ENCODE data around the gene HVCN1.
A peak's percentile ranks its signal among the peaks of the same experiment; 100 is the strongest.

Gene HVCN1

GRCh38 chr12:110705309-110705708 lies 16.4 kb upstream of the HVCN1 start:
- TF ChIP-seq BACH2 (CRISPR knock-in tag; IDR thresholded peaks at IDR 0.05; ENCODE audit: borderline replicate concordance): no peak
- no peak for TF ChIP-seq OSR1 (CRISPR knock-in tag; IDR thresholded peaks at IDR 0.05)
- no peak for TF ChIP-seq ZC3H10 (CRISPR knock-in tag; IDR thresholded peaks at IDR 0.05)
- TF ChIP-seq, protein P1, sequence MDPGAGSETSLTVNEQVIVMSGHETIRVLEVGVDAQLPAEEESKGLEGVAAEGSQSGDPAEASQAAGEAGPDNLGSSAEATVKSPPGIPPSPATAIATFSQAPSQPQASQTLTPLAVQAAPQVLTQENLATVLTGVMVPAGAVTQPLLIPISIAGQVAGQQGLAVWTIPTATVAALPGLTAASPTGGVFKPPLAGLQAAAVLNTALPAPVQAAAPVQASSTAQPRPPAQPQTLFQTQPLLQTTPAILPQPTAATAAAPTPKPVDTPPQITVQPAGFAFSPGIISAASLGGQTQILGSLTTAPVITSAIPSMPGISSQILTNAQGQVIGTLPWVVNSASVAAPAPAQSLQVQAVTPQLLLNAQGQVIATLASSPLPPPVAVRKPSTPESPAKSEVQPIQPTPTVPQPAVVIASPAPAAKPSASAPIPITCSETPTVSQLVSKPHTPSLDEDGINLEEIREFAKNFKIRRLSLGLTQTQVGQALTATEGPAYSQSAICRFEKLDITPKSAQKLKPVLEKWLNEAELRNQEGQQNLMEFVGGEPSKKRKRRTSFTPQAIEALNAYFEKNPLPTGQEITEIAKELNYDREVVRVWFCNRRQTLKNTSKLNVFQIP (CRISPR knock-in tag; IDR thresholded peaks at IDR 0.05; ENCODE audit: borderline replicate concordance, low read depth): no peak
- no peak for TF ChIP-seq TOX (CRISPR knock-in tag; IDR thresholded peaks at IDR 0.05; ENCODE audit: borderline replicate concordance)
- TF ChIP-seq GLIS3 (CRISPR knock-in tag; IDR thresholded peaks at IDR 0.05): no peak
- no peak for TF ChIP-seq ISL1 (CRISPR knock-in tag; IDR thresholded peaks at IDR 0.05)
- TF ChIP-seq, protein P2, sequence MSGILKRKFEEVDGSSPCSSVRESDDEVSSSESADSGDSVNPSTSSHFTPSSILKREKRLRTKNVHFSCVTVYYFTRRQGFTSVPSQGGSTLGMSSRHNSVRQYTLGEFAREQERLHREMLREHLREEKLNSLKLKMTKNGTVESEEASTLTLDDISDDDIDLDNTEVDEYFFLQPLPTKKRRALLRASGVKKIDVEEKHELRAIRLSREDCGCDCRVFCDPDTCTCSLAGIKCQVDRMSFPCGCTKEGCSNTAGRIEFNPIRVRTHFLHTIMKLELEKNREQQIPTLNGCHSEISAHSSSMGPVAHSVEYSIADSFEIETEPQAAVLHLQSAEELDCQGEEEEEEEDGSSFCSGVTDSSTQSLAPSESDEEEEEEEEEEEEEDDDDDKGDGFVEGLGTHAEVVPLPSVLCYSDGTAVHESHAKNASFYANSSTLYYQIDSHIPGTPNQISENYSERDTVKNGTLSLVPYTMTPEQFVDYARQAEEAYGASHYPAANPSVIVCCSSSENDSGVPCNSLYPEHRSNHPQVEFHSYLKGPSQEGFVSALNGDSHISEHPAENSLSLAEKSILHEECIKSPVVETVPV (CRISPR knock-in tag; IDR thresholded peaks at IDR 0.05): no peak
- ATAC-seq: no peak

DNA sequence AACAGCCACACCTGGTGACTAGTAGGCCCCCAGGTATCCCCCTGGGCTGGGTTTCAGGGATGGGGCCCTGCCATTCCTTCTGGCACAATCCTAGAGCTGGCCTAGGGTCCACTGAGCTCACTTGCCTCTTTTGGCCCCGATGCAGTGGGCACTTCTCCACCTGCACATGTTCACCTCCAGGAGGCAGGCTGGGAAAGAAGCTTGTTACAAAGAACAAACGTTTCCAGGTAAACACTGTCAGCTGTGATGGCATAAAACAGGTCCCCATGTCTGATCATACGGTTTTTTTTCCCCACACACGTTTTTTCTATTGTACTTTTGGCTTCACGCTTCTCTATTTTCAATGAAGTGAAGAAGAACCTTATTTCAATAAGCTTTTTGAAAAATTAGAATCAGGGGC lies 15.8 kb upstream of the HVCN1 start:
- ATAC-seq: peak; percentile 65
- TF ChIP-seq, protein P3, sequence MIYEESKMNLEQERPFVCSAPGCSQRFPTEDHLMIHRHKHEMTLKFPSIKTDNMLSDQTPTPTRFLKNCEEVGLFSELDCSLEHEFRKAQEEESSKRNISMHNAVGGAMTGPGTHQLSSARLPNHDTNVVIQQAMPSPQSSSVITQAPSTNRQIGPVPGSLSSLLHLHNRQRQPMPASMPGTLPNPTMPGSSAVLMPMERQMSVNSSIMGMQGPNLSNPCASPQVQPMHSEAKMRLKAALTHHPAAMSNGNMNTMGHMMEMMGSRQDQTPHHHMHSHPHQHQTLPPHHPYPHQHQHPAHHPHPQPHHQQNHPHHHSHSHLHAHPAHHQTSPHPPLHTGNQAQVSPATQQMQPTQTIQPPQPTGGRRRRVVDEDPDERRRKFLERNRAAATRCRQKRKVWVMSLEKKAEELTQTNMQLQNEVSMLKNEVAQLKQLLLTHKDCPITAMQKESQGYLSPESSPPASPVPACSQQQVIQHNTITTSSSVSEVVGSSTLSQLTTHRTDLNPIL (CRISPR knock-in tag; IDR thresholded peaks at IDR 0.05; ENCODE audit: low read depth): no peak
- TF ChIP-seq ZC3H10 (CRISPR knock-in tag; IDR thresholded peaks at IDR 0.05) (no peak), ZNF70 (CRISPR knock-in tag; IDR thresholded peaks at IDR 0.05) (no peak), TCF4 (CRISPR knock-in tag; IDR thresholded peaks at IDR 0.05; ENCODE audit: borderline replicate concordance) (no peak), ISL1 (CRISPR knock-in tag; IDR thresholded peaks at IDR 0.05) (no peak), GLIS3 (CRISPR knock-in tag; IDR thresholded peaks at IDR 0.05) (no peak), ESRRG (CRISPR knock-in tag; IDR thresholded peaks at IDR 0.05) (no peak), ZNF8 (CRISPR knock-in tag; IDR thresholded peaks at IDR 0.05) (no peak), TSHZ2 (CRISPR knock-in tag; IDR thresholded peaks at IDR 0.05) (no peak), ZFP30 (CRISPR knock-in tag; IDR thresholded peaks at IDR 0.05) (no peak)
- TF ChIP-seq, protein P2 (CRISPR knock-in tag; IDR thresholded peaks at IDR 0.05): no peak
- TF ChIP-seq, protein P4, sequence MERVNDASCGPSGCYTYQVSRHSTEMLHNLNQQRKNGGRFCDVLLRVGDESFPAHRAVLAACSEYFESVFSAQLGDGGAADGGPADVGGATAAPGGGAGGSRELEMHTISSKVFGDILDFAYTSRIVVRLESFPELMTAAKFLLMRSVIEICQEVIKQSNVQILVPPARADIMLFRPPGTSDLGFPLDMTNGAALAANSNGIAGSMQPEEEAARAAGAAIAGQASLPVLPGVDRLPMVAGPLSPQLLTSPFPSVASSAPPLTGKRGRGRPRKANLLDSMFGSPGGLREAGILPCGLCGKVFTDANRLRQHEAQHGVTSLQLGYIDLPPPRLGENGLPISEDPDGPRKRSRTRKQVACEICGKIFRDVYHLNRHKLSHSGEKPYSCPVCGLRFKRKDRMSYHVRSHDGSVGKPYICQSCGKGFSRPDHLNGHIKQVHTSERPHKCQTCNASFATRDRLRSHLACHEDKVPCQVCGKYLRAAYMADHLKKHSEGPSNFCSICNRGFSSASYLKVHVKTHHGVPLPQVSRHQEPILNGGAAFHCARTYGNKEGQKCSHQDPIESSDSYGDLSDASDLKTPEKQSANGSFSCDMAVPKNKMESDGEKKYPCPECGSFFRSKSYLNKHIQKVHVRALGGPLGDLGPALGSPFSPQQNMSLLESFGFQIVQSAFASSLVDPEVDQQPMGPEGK (CRISPR knock-in tag; IDR thresholded peaks at IDR 0.05; ENCODE audit: borderline replicate concordance): no peak

DNA sequence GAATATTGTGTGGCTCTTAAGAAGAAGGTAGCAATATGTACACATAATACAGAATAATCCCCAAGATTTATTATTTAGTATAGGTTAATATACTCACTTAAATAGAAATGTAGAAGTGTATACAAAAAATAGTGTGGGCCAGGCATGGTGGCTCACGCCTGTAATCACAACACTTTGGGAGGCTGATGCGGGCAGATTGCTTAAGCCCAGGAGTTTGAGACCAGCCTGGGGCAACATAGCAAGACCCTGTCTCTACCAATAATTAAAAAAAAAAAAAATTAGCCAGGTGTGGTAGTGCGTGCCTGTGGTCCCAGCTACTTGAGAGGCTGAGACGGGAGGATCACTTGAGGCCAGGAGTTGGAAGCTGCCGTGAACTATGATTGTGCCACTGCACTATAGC lies 15.3 kb upstream of the HVCN1 start:
- ATAC-seq: no peak
- TF ChIP-seq TCF4 (CRISPR knock-in tag; IDR thresholded peaks at IDR 0.05; ENCODE audit: borderline replicate concordance) (no peak), PPARA (CRISPR knock-in tag; IDR thresholded peaks at IDR 0.05; ENCODE audit: borderline replicate concordance) (no peak), ZNF565 (CRISPR knock-in tag; conservative IDR thresholded peaks at IDR 0.05; ENCODE audit: low read depth) (no peak), ZFP30 (CRISPR knock-in tag; IDR thresholded peaks at IDR 0.05) (no peak), ARNTL (CRISPR knock-in tag; IDR thresholded peaks at IDR 0.05; ENCODE audit: borderline replicate concordance, low read depth) (no peak), ISL1 (CRISPR knock-in tag; IDR thresholded peaks at IDR 0.05) (no peak), ZFP3 (CRISPR knock-in tag; IDR thresholded peaks at IDR 0.05) (no peak)

Data from SK-N-SH treated with all-trans-retinoic acid at 6 μM for 48 hours (cell line).